GM19468 (cell line): ENCODE data around the gene MOB3B.

Experiments
- ATAC-seq: cut with Tn5 transposase; IDR thresholded peaks from one replicate; pipeline ENCODE4 v1.9.1; 2021; ENCODE audit warnings: mild to moderate bottlenecking, moderate library complexity, moderate number of reproducible peaks; ENCODE audit not compliant: unreplicated experiment; ENCODE audit errors: extremely low read depth

MOB3B gene

GRCh38 chr9:27542508-27542907 lies 12.9 kb upstream of the MOB3B start:
- ATAC-seq = no peak

- no peak for ATAC-seq
Measured at GRCh38 chr9:27541740-27542139, 12.1 kb upstream of the MOB3B start.

- no peak for ATAC-seq
Measured at GRCh38 chr9:27540502-27540901, 10.9 kb upstream of the MOB3B start.

GRCh38 chr9:27539479-27540441 lies 10.1 kb upstream of the MOB3B start:
- ATAC-seq = no peak

DNA sequence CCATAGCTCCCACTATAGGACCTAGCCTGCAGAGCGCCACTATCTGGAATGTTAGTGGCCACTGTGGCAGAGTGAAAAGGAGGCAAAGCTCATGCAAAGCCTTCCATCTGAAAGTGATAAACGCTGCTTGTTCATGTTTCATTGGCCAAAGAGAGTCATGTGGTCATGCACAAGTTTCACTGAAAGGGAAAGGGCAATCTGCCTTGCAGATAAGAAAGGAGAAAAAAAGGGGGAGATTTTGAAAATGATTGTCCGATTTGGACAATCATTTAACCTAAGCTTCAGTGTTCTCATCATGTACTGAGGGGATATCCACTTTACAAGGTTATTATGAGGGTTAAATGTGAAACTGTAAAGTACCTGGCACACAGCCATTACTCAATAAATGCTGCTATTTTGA lies 9.0 kb upstream of the MOB3B start:
- ATAC-seq = no peak

- no peak for ATAC-seq
Measured at GRCh38 chr9:27537756-27538155, 8.1 kb upstream of the MOB3B start.

GRCh38 chr9:27537027-27537435 lies 7.4 kb upstream of the MOB3B start:
- ATAC-seq = no peak

DNA sequence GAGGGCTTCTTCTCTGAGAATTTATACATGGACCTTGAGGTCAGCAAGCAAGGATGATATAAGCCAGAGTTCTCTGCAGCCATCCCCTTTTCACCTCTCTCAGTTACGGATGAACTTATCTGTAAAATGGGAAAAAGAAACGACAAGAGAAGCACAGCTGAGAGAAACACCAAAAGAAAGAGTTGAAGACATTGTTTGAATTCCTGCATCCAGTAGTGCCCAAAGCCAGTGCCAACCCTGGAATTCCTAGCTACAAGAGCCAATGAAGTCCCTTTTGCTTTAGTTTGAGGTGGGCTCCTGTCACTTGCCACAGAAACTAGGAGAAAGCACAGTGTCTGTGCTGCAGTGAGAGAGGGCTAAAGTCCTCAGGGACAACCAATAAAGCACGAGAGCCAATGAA lies 6.6 kb upstream of the MOB3B start:
- no peak for ATAC-seq

DNA sequence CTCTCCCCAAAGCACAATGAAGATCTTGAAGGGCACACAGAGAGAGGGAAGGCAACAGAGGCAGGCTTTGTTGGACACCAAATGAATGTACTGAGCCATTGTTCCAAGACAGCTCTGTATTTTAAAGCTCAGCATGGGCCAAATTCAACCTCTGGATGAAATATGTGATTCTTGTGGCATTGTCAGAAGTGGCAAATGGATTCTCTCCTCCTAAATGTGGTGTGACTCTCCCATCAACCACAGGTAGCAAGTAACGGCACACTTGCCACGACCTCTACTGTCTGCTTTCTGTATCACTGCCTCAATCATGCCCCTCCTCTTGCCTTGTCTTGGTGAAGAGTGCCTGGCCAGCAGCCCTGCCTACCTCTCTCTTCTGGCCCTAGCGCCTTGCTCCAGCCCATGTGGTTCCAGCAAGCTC lies 6.1 kb upstream of the MOB3B start:
- no peak for ATAC-seq

DNA sequence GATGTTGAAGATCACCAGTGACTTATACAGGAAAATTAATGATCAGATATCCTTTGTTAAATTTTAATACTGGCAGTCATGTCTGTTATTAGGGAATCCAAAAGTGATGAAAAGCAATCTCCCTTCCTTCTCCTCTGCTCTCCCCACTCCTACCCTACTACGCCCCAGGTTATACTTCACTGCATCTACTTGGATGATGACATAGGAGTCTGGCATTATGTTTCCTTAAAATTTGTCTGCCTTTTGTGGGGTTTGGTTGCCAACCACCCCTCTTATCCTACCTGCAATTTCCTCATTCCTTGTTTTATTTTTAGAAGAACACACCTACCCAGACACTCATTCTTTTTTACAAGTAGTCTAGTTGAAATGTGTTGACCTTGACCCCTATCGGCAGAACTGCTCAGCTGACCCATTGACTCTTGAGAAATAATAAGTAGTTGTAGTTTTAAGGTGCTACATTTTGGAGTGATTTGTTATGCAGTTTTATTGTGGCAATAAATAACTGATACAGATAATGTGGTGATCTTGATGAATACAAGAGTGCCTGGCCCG lies 5.1 kb upstream of the MOB3B start:
- no peak for ATAC-seq

- ATAC-seq = no peak
Measured at GRCh38 chr9:27534131-27534530, 4.5 kb upstream of the MOB3B start.

GRCh38 chr9:27533311-27533710 lies 3.7 kb upstream of the MOB3B start:
- no peak for ATAC-seq

DNA sequence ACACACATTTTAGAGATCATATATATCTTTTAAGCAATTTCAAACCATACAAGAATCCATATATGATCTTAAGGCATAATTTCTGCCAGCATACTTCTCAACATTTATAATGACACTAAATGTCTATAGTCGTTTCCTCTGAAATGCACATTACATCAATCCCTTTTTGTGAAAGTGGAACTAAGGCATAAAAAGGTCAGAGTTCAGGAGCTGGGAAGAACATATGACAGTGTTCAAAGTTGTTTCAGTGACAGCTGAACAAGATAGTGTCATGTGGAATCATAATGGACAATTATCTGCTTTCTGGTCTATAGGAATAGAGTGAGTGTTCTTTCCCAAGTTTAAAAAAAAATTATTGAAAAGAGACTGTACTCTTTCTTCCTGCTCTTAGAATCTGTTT lies 2.4 kb upstream of the MOB3B start:
- no peak for ATAC-seq

GRCh38 chr9:27530915-27531755 lies 1.5 kb upstream of the MOB3B start:
- no peak for ATAC-seq

- ATAC-seq = no peak
Measured at GRCh38 chr9:27528886-27529315, 713 bp downstream of the MOB3B start.

GRCh38 chr9:27528076-27528885 lies 1.3 kb downstream of the MOB3B start:
- no peak for ATAC-seq

- ATAC-seq = no peak
Measured at GRCh38 chr9:27527702-27528075, 1.9 kb downstream of the MOB3B start.

DNA sequence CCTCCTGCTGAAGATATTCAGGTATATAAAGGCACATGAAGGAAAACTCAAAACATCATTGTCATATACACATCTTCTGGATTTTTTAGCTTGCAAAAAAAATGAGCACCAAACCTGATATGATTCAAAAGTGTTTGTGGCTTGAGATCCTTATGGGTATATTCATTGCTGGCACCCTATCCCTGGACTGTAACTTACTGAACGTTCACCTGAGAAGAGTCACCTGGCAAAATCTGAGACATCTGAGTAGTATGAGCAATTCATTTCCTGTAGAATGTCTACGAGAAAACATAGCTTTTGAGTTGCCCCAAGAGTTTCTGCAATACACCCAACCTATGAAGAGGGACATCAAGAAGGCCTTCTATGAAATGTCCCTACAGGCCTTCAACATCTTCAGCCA lies 5.4 kb downstream of the MOB3B start, which contains the start of gene IFNK:
Gene IFNK (plus strand): TSS at position 55 of the 400 bp plus-strand sequence. CDS start 47 bp downstream, at position 102.
- ATAC-seq = no peak

- ATAC-seq = no peak
Measured at GRCh38 chr9:27523141-27523540, 6.5 kb downstream of the MOB3B start.

DNA sequence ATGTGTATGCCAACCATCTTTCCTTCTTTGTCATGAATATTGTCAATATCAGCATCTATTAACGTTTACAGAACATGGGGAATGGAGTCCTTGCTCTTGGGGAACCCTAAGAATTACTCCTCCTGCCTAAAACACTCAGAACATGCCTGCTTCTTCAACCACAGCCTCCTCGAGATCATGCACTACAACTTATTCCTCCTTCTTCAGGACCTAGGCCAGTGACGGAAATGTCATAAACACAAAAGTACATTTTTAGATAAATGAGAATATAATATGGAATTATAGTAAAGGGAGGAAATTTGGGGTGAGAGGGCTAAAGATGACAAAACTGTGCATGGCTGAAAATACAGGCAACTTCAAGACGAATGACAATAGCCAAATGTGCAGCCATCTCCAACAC lies 8.6 kb downstream of the MOB3B start:
- no peak for ATAC-seq
